ENCODE results near the gene ESYT1.

ESYT1 gene

DNA sequence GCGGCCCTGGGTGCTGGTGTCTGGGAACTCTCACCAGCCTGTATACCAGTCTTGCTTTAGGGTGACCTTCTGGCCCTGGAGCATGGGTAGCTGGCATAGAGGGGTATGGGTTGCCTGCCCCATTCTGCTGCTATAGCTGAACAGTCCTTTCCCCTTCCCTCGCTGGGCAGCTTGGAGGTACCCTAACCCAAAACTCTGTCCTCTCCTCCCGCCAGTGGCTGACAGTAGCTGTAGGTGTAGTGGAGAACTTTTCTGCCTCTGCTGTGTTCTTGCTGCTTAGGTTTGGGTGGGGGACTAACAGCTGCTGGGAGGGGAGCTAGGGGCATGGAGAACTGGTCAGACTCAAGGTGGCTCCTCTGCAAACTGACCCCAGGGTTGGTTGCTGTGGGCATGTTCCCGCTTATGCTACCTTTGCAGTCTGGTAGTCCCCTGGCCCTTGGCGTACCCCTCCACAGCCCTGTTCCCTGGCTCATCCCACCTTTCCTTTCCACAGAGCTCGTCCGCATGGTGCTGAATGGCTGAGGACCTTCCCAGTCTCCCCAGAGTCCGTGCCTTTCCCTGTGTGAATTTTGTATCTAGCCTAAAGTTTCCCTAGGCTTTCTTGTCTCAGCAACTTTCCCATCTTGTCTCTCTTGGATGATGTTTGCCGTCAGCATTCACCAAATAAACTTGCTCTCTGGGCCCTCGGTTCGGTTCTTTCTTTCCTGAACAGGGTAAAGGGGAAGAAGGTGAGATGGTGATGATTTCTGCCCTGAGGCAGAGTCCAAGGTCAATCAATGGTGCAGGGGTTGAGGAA lies 33.0 kb downstream of the ESYT1 start:
- POLR2A ChIA-PET: interaction anchor here (1.1 to 3.8 kb wide), 8 partner anchors 8 to 115 kb away, joined by 3 to 14 read pairs (median 6); partner anchors contain the start of genes ESYT1, SMARCC2 and ZC3H10
- peak overlapping the region; percentile 99 for H3K4me3 ChIP-seq (ENCODE audit: low read depth, low read length)

DNA sequence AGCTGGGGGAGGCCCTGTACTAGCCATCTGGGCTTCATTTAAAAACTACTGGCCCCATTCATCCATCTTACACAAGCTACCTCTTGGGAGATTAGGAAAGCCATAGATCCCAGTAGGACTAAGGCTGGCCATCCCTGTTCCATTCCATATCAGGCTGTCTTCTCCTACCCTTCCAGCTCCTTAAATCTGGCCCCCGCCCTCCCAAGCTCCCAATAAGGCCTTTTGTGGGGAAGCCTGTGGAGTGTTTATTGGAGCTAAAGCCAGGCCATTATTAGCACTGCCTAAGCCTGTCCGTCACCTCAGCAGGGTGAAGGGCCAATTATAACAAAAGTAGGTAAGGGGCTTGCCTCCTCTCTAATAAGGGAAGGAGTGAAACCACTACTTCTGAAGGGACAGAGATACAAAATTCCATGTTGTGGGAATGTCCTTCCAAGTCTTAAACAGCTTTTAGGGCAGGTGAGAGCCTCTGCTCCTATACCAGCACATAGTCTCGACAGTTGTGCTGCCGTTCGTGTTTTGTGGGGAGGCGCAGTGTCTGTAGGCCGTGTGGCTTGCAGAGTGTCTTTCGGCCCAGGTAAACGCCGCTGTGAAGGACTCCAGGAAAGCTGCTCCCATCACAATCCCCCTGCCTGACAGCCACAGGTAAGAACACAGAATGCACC lies 33.8 kb downstream of the ESYT1 start:
- TF ChIP-seq, protein P1, sequence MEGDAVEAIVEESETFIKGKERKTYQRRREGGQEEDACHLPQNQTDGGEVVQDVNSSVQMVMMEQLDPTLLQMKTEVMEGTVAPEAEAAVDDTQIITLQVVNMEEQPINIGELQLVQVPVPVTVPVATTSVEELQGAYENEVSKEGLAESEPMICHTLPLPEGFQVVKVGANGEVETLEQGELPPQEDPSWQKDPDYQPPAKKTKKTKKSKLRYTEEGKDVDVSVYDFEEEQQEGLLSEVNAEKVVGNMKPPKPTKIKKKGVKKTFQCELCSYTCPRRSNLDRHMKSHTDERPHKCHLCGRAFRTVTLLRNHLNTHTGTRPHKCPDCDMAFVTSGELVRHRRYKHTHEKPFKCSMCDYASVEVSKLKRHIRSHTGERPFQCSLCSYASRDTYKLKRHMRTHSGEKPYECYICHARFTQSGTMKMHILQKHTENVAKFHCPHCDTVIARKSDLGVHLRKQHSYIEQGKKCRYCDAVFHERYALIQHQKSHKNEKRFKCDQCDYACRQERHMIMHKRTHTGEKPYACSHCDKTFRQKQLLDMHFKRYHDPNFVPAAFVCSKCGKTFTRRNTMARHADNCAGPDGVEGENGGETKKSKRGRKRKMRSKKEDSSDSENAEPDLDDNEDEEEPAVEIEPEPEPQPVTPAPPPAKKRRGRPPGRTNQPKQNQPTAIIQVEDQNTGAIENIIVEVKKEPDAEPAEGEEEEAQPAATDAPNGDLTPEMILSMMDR (IDR thresholded peaks at IDR 0.05; ENCODE audit: insufficient read depth, low read length, missing control alignments): no peak
- ChIA-PET CTCF (interaction anchor here (1.5 to 4.2 kb wide), 5 partner anchors 8 to 43 kb away, joined by 4 to 35 read pairs (median 15); partner anchors contain the start of genes SMARCC2 and ZC3H10), POLR2A (interaction anchor here (1.1 to 3.8 kb wide), 12 partner anchors 7 to 116 kb away, joined by 3 to 14 read pairs (median 6); partner anchors contain the start of genes ESYT1, RNF41, SMARCC2 and ZC3H10)
- no peak overlapping the region; the same call in none of the 2 replicates for H3K4me3 ChIP-seq (ENCODE audit: low read depth, low read length)
- DNase-seq (ENCODE audit: low read depth, low spot score): no peak

More for the DNA sequence above, 33.0 kb downstream of the ESYT1 start:
- TF ChIP-seq, protein P1 (IDR thresholded peaks at IDR 0.05; ENCODE audit: insufficient read depth, low read length, missing control alignments): no peak
- CTCF ChIA-PET: interaction anchor here (1.5 to 4.2 kb wide), 4 partner anchors 8 to 42 kb away, joined by 4 to 35 read pairs (median 16); partner anchors contain the start of genes SMARCC2 and ZC3H10
- no peak for DNase-seq (ENCODE audit: low read depth, low spot score)

DNA sequence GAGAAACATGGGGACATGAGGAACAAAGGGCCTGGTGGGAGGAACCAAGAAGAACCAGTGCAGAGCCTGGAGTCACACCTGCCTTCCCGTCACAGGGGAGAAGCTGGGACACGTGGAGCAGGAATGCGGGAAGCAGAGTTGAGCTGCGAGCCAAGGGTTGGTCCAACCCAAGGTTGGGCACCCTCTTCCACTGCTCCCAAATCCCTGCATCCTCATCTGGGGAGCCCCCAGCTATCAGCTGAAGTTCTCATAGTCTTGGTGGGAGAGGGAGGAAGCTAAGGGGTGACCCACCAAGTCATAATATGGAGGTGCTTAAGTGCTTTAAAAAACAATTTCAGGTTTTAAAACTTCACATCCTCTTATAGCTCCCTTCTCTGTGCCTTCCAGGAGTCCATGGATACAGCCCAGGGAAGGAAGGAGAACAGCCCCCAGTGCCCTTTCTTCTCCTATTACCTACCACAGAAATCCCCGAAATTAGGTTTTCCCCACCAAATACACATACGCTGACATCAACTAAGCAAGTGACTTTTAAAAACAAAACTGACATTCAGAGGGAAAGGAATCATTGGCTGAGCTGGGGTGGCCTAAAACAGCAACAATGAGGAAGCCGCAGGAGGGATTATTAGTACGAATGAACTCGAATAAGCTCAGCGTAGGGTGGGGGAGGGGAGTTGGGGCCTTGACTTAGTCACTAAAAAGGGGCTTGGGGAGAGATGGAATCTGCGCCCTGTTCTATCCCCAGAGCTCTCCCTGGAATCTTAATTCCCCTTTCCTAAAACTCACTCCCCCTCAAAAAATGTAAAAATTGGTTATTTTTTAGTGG lies 34.6 kb downstream of the ESYT1 start:
- H3K4me3 ChIP-seq (ENCODE audit: low read depth, low read length): peak overlapping the region; percentile 3; the same call in 1 of the 2 replicates
- POLR2A ChIA-PET: interaction anchor here (0.6 to 3.8 kb wide), 12 partner anchors 10 to 129 kb away, joined by 3 to 13 read pairs (median 5); partner anchors contain the start of genes ESYT1, RNF41 and SMARCC2
- CTCF ChIA-PET: interaction anchor here (1.5 to 3.3 kb wide), 4 partner anchors 9 to 44 kb away, joined by 4 to 16 read pairs (median 12); partner anchors contain the start of genes SMARCC2 and ZC3H10
- TF ChIP-seq, protein P1 (IDR thresholded peaks at IDR 0.05; ENCODE audit: insufficient read depth, low read length, missing control alignments): no peak
- DNase-seq (ENCODE audit: low read depth, low spot score): no peak

DNA sequence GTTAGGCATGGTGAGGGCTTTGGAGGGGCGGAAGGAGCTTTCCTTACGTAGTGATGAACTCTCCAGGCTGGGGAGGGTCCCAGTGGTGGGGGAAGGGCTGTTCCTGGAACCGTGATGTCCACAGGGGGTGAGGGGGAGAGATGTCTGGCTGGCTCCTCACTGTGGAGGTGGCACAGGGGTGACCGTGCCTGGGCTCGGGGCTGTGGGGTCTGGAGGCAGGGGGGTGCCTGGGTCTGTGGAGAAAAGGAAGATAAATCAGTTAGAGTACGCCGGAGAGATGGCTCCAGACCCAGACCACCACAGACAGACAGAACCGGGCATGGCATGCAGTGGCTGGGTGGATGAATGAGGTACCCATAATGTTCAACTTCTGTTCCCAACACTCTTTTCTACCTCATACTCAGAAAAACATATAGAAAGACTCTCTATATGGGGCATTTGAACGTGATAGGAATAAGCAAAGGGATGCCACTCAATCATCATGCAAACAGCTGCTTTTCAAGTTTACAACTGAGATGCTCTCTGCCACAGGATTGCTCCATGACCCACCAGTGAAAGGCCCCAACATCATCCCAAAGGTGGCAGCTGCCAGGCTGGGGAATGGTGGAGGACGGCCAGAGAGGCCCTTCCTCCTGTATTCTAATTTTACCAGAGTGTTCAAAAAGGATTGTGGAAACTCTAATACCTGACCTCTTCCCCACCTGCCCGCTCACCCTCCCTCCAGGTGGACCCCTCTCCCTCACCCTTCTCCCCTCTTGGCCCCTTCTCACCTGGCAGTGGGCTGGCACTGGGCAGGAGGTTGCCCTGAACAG lies 35.7 kb downstream of the ESYT1 start:
- no peak overlapping the region for H3K4me3 ChIP-seq (ENCODE audit: low read depth, low read length)
- ChIA-PET POLR2A (interaction anchor here (0.6 to 3.8 kb wide), 10 partner anchors 9 to 58 kb away, joined by 3 to 13 read pairs (median 5); partner anchors contain the start of genes ESYT1, RNF41 and SMARCC2), CTCF (interaction anchor here (2.2 to 3.3 kb wide), 2 partner anchors 37 to 45 kb away, joined by 8 to 15 read pairs; partner anchors contain the start of gene ZC3H10)
- DNase-seq (ENCODE audit: low read depth, low spot score): no peak
- TF ChIP-seq, protein P1 (IDR thresholded peaks at IDR 0.05; ENCODE audit: insufficient read depth, low read length, missing control alignments): no peak

DNA sequence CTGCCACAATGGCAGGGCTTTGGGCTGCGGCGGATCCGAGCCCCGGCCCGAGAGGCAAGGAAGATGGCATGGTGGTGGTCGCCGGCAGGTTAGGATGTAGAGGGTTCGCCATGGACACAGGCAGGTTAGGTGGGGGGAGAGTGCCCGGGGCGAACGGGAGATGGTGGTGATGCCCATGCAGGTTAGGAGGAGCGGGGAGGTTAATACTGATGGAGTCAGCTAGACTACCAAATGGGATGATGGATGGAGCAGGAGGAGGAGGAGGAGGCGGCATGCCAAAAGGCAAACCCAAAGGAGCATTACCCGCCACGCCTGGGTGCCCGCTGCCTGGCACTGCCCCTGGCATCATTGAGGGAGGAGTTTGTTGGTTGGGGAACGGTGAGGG lies 36.3 kb downstream of the ESYT1 start:
- ChIA-PET POLR2A (interaction anchor here (0.6 to 3.8 kb wide), 5 partner anchors 9 to 46 kb away, joined by 3 to 13 read pairs (median 10); partner anchors contain the start of gene ESYT1), CTCF (interaction anchor here (2.2 to 2.6 kb wide), 2 partner anchors 25 to 45 kb away, joined by 8 to 13 read pairs; partner anchors contain the start of genes SMARCC2 and ZC3H10)
- TF ChIP-seq, protein P1 (IDR thresholded peaks at IDR 0.05; ENCODE audit: insufficient read depth, low read length, missing control alignments): no peak
- DNase-seq (ENCODE audit: low read depth, low spot score): no peak
- no peak overlapping the region for H3K4me3 ChIP-seq (ENCODE audit: low read depth, low read length)
